ENCODE results near the gene FBXW2. TPM values are rescaled to one million over a fixed set of nuclear protein-coding genes. Genes with fewer than 3 reads are reported as not detected.

FBXW2 gene
- total and polyA plus RNA-seq, 2 donors (not counting 1 experiment from before 2014, with no cell fraction given), result 33.5 to 77.5 TPM

DNA sequence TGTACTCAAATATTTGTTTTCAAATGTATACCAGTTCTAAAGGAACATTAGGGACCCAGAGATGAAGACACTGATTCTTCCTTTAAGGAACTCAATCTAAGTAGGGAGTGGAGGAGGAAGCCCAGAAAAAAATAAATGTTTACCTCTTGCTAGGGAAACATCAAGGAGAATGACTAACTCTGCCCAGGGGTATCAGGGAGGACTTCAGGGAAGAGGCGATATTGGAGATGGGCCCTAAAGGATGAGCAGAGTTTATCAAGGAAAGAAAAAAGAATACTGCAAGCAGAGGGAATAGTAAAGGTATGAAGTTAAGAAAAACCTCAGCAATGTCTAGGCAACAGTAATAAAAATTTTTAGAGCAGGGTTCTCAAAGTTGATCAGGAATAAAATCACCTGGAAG, 16.4 kb downstream of the FBXW2 start:
- TF ChIP-seq, protein P1, sequence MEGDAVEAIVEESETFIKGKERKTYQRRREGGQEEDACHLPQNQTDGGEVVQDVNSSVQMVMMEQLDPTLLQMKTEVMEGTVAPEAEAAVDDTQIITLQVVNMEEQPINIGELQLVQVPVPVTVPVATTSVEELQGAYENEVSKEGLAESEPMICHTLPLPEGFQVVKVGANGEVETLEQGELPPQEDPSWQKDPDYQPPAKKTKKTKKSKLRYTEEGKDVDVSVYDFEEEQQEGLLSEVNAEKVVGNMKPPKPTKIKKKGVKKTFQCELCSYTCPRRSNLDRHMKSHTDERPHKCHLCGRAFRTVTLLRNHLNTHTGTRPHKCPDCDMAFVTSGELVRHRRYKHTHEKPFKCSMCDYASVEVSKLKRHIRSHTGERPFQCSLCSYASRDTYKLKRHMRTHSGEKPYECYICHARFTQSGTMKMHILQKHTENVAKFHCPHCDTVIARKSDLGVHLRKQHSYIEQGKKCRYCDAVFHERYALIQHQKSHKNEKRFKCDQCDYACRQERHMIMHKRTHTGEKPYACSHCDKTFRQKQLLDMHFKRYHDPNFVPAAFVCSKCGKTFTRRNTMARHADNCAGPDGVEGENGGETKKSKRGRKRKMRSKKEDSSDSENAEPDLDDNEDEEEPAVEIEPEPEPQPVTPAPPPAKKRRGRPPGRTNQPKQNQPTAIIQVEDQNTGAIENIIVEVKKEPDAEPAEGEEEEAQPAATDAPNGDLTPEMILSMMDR (conservative IDR thresholded peaks at IDR 0.05 in 1 of 2, IDR thresholded peaks at IDR 0.05 in 1 of 2; ENCODE audit: low read depth in 1 of 2, low read length in 2 of 2), result no peak
- no peak for TF ChIP-seq EZH2 (IDR thresholded peaks at IDR 0.05; ENCODE audit: low read length, missing control alignments)
- no peak overlapping the region for H3K4me2 ChIP-seq (ENCODE audit: extremely low read depth, insufficient read depth, low read length)
- H3K9me3 ChIP-seq (ENCODE audit: control insufficient read depth, insufficient read depth, low read depth, low read length), result no peaks in the 10 kb centered on the region
- H3K27me3 ChIP-seq (ENCODE audit: control insufficient read depth, insufficient read depth, low read length), result no peaks in the 10 kb centered on the region
- H2AFZ ChIP-seq (ENCODE audit: low read length), result no peak overlapping the region
- H3K9ac ChIP-seq (ENCODE audit: insufficient read depth, low read length), result no peak overlapping the region
- DNase-seq (ENCODE audit: low read depth in 2 of 2), result no peak
- peaks cover 6% of the 10 kb centered on the region for H3K36me3 ChIP-seq (ENCODE audit: control insufficient read depth, insufficient read depth, low read length)
- H3K27ac ChIP-seq (ENCODE audit: insufficient read depth, low read length), result no peak overlapping the region
- no peak overlapping the region for H3K4me3 ChIP-seq (replicated peaks in 1 of 4; ENCODE audit: control extremely low read depth in 1 of 4, insufficient read depth in 1 of 4, low read depth in 3 of 4, low read length in 4 of 4)
- H3K79me2 ChIP-seq (ENCODE audit: control insufficient read depth, insufficient read depth, low read length), result peaks cover 4% of the 10 kb centered on the region
- H3K4me1 ChIP-seq (ENCODE audit: control insufficient read depth, extremely low read depth, insufficient read depth, low read length), result no peaks in the 10 kb centered on the region
- H4K20me1 ChIP-seq (ENCODE audit: control insufficient read depth, extremely low read depth, insufficient read depth, low read length), result no peaks in the 10 kb centered on the region

DNA sequence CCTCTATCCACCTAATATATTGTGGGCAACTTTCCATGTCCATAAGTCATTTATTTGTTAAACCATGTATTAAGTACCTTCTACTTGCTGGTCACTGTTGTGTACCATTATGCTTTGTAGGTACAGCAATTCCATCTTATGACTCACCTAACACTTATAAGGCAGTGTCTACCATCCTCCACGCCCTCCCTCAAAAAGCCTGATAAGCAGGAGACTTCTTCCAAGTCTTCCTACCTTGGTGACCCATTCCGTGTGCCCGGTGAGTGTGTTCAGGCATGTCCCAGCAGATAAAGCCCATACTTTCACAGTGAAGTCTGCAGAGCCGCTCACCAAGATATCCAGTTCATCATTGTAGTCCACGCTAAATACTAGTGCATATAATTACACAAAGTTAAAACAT, 17.4 kb downstream of the FBXW2 start:
- H3K9ac ChIP-seq (ENCODE audit: insufficient read depth, low read length), result no peak overlapping the region
- peaks cover 4% of the 10 kb centered on the region for H3K79me2 ChIP-seq (ENCODE audit: control insufficient read depth, insufficient read depth, low read length)
- no peaks in the 10 kb centered on the region for H3K4me1 ChIP-seq (ENCODE audit: control insufficient read depth, extremely low read depth, insufficient read depth, low read length)
- peak in 1 of 2 donors; percentile 8 for DNase-seq (ENCODE audit: low read depth in 2 of 2)
- peaks cover 9% of the 10 kb centered on the region for H3K36me3 ChIP-seq (ENCODE audit: control insufficient read depth, insufficient read depth, low read length)
- no peak overlapping the region for H2AFZ ChIP-seq (ENCODE audit: low read length)
- H4K20me1 ChIP-seq (ENCODE audit: control insufficient read depth, extremely low read depth, insufficient read depth, low read length), result no peaks in the 10 kb centered on the region
- TF ChIP-seq, protein P1 (conservative IDR thresholded peaks at IDR 0.05 in 1 of 2, IDR thresholded peaks at IDR 0.05 in 1 of 2; ENCODE audit: low read depth in 1 of 2, low read length in 2 of 2), result no peak
- no peak for TF ChIP-seq EZH2 (IDR thresholded peaks at IDR 0.05; ENCODE audit: low read length, missing control alignments)
- no peak overlapping the region for H3K4me3 ChIP-seq (replicated peaks in 1 of 4; ENCODE audit: control extremely low read depth in 1 of 4, insufficient read depth in 1 of 4, low read depth in 3 of 4, low read length in 4 of 4)
- H3K27ac ChIP-seq (ENCODE audit: insufficient read depth, low read length), result no peak overlapping the region
- no peaks in the 10 kb centered on the region for H3K27me3 ChIP-seq (ENCODE audit: control insufficient read depth, insufficient read depth, low read length)
- H3K4me2 ChIP-seq (ENCODE audit: extremely low read depth, insufficient read depth, low read length), result no peak overlapping the region
- H3K9me3 ChIP-seq (ENCODE audit: control insufficient read depth, insufficient read depth, low read depth, low read length), result no peaks in the 10 kb centered on the region

DNA sequence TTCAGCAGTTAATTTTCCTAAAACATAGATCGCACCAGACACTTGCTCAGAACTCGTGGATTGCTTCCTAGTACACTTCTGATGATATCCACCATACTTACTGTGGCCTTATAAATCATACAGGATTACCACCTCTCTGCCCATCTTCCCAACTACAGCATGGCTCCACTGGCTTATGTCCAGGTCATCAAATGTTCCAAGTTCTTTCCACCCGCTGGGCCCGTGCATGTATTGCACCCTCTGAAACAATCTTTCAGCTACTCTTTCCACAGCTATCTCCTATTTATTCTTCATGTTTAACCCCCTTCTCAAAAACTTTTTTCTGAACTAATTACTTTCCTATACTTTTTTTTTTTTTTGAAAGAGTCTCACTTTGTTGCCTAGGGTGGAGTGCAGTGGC, 18.5 kb downstream of the FBXW2 start:
- Histone ChIP-seq H3K27ac (ENCODE audit: insufficient read depth, low read length) (no peak overlapping the region), H3K36me3 (ENCODE audit: control insufficient read depth, insufficient read depth, low read length) (peaks cover 9% of the 10 kb centered on the region), H3K27me3 (ENCODE audit: control insufficient read depth, insufficient read depth, low read length) (no peaks in the 10 kb centered on the region), H3K4me3 (replicated peaks in 1 of 4; ENCODE audit: control extremely low read depth in 1 of 4, insufficient read depth in 1 of 4, low read depth in 3 of 4, low read length in 4 of 4) (no peak overlapping the region), H3K79me2 (ENCODE audit: control insufficient read depth, insufficient read depth, low read length) (no peaks in the 10 kb centered on the region), H3K9ac (ENCODE audit: insufficient read depth, low read length) (no peak overlapping the region), H4K20me1 (ENCODE audit: control insufficient read depth, extremely low read depth, insufficient read depth, low read length) (no peaks in the 10 kb centered on the region), H2AFZ (ENCODE audit: low read length) (no peak overlapping the region), H3K9me3 (ENCODE audit: control insufficient read depth, insufficient read depth, low read depth, low read length) (no peaks in the 10 kb centered on the region), H3K4me2 (ENCODE audit: extremely low read depth, insufficient read depth, low read length) (no peak overlapping the region), H3K4me1 (ENCODE audit: control insufficient read depth, extremely low read depth, insufficient read depth, low read length) (no peaks in the 10 kb centered on the region)
- TF ChIP-seq, protein P1 (conservative IDR thresholded peaks at IDR 0.05 in 1 of 2, IDR thresholded peaks at IDR 0.05 in 1 of 2; ENCODE audit: low read depth in 1 of 2, low read length in 2 of 2), result no peak
- no peak for TF ChIP-seq EZH2 (IDR thresholded peaks at IDR 0.05; ENCODE audit: low read length, missing control alignments)
- DNase-seq (ENCODE audit: low read depth in 2 of 2), result no peak
